ENCODE data around the gene ATP4A. TPM values are rescaled to one million over a fixed set of nuclear protein-coding genes. Genes with fewer than 3 reads are reported as not detected.
"Not testable (repeated sequence)": the region's sequence is repeated elsewhere in the genome, so short reads cannot be mapped to it uniquely, and the experiment has no call there.

The ATP4A gene
- total RNA-seq, 4 donors from 2014 or later, result not detected

GRCh38 chr19:35595928-35596327 is 32.5 kb upstream of the ATP4A start:
- H3K4me3 ChIP-seq, result no peak overlapping the region
- in situ Hi-C loops (cut with MboI; ENCODE audit: low sequenced_read_pairs in 4 of 4), result no loop called here
- ATAC-seq, result no peak
- no peak overlapping the region for H3K27ac ChIP-seq
- intact Hi-C loops (cut with DNase I; ENCODE audit: low total_unique reads), result no loop called here
- H3K36me3 ChIP-seq, result no peaks in the 10 kb centered on the region
- no peaks in the 10 kb centered on the region for H3K9me3 ChIP-seq
- H3K4me1 ChIP-seq, result no peaks in the 10 kb centered on the region
- no peak for DNase-seq
- H3K27me3 ChIP-seq, result peaks cover 0 to 6% (median 2%) of the 10 kb centered on the region in 3 donors
- TF ChIP-seq POLR2A (IDR thresholded peaks at IDR 0.05) (no peak), CTCF (IDR thresholded peaks at IDR 0.05 in 4 of 5, conservative IDR thresholded peaks at IDR 0.05 in 1 of 5) (no peak)

GRCh38 chr19:35595026-35595425 is 31.6 kb upstream of the ATP4A start:
- H3K4me1 ChIP-seq; ATAC-seq; DNase-seq; H3K36me3 ChIP-seq; H3K27ac ChIP-seq; in situ Hi-C loops (cut with MboI; ENCODE audit: low sequenced_read_pairs in 4 of 4); H3K4me3 ChIP-seq; H3K27me3 ChIP-seq; intact Hi-C loops (cut with DNase I; ENCODE audit: low total_unique reads); H3K9me3 ChIP-seq: not testable (repeated sequence)

- TF ChIP-seq POLR2A (IDR thresholded peaks at IDR 0.05), result no peak
- peak in 1 of 5 experiments; percentile 21 for TF ChIP-seq CTCF (IDR thresholded peaks at IDR 0.05 in 4 of 5, conservative IDR thresholded peaks at IDR 0.05 in 1 of 5)
- intact Hi-C loops (cut with DNase I; ENCODE audit: low total_unique reads) (no loop called here), in situ Hi-C loops (cut with MboI; ENCODE audit: low sequenced_read_pairs in 4 of 4) (no loop called here)
- Histone ChIP-seq H3K9me3 (no peaks in the 10 kb centered on the region), H3K27me3 (peaks cover 0 to 6% (median 2%) of the 10 kb centered on the region in 3 donors), H3K4me1 (no peaks in the 10 kb centered on the region), H3K27ac (no peak overlapping the region), H3K36me3 (no peaks in the 10 kb centered on the region), H3K4me3 (no peak overlapping the region)
- DNase-seq (no peak), ATAC-seq (no peak)
Measured at GRCh38 chr19:35592226-35592625, 28.8 kb upstream of the ATP4A start.

- Histone ChIP-seq H3K27ac (no peak overlapping the region), H3K27me3 (peaks cover 3 to 8% (median 3%) of the 10 kb centered on the region in 3 donors), H3K36me3 (no peaks in the 10 kb centered on the region), H3K4me3 (no peak overlapping the region), H3K4me1 (no peaks in the 10 kb centered on the region), H3K9me3 (no peaks in the 10 kb centered on the region)
- no peak for DNase-seq
- intact Hi-C loops (cut with DNase I; ENCODE audit: low total_unique reads) (no loop called here), in situ Hi-C loops (cut with MboI; ENCODE audit: low sequenced_read_pairs in 4 of 4) (no loop called here)
- ATAC-seq, result no peak
- TF ChIP-seq CTCF (IDR thresholded peaks at IDR 0.05 in 4 of 5, conservative IDR thresholded peaks at IDR 0.05 in 1 of 5), result no peak
- TF ChIP-seq POLR2A (IDR thresholded peaks at IDR 0.05), result no peak
Measured at GRCh38 chr19:35590875-35591274, 27.4 kb upstream of the ATP4A start.

- Histone ChIP-seq H3K27me3 (peaks cover 3 to 11% (median 4%) of the 10 kb centered on the region in 3 donors), H3K27ac (no peak overlapping the region), H3K9me3 (no peaks in the 10 kb centered on the region), H3K4me1 (no peaks in the 10 kb centered on the region), H3K36me3 (no peaks in the 10 kb centered on the region), H3K4me3 (no peak overlapping the region)
- intact Hi-C loops (cut with DNase I; ENCODE audit: low total_unique reads) (no loop called here), in situ Hi-C loops (cut with MboI; ENCODE audit: low sequenced_read_pairs in 4 of 4) (no loop called here)
- ATAC-seq (no peak), DNase-seq (no peak)
- TF ChIP-seq CTCF (IDR thresholded peaks at IDR 0.05 in 4 of 5, conservative IDR thresholded peaks at IDR 0.05 in 1 of 5), result no peak
- no peak for TF ChIP-seq POLR2A (IDR thresholded peaks at IDR 0.05)
Measured at GRCh38 chr19:35587321-35587720, 23.9 kb upstream of the ATP4A start.

All from gastrocnemius medialis (tissue), 4 donors.